HG02798 (cell line): ENCODE data around the gene ASH1L.
"Not testable (repeated sequence)": the region's sequence is repeated elsewhere in the genome, so short reads cannot be mapped to it uniquely, and the experiment has no call there.

Experiments
- ATAC-seq: cut with Tn5 transposase; IDR thresholded peaks from one replicate; pipeline ENCODE4 v1.9.1; 2021; ENCODE audit warnings: mild to moderate bottlenecking; ENCODE audit not compliant: unreplicated experiment, poor library complexity

The ASH1L gene

GRCh38 chr1:155562581-155563376 lies at the start of gene ASH1L:
Gene ASH1L (minus strand): TSS chr1:155562803. CDS start chr1:155521519, 41,284 bp downstream.
- ATAC-seq: peak; percentile 77

- ATAC-seq: not testable (repeated sequence)
Measured at GRCh38 chr1:155610257-155610647, 47.6 kb upstream of the ASH1L start.

- ATAC-seq: peak; percentile 92
Measured at GRCh38 chr1:155609515-155610256, 47.1 kb upstream of the ASH1L start, which contains the start of gene MSTO1. Gene MSTO1 (plus strand): TSS chr1:155610218. CDS start chr1:155610249, 31 bp downstream.

- no peak for ATAC-seq
Measured at GRCh38 chr1:155608888-155609225, 46.3 kb upstream of the ASH1L start.

GRCh38 chr1:155607708-155608107 lies 45.1 kb upstream of the ASH1L start:
- ATAC-seq: no peak

GRCh38 chr1:155599828-155600572 lies 37.4 kb upstream of the ASH1L start:
- ATAC-seq: not testable (repeated sequence)

- no peak for ATAC-seq
Measured at GRCh38 chr1:155598842-155599331, 36.3 kb upstream of the ASH1L start.

GRCh38 chr1:155596864-155597263 lies 34.3 kb upstream of the ASH1L start:
- ATAC-seq: no peak

GRCh38 chr1:155595877-155596474 lies 33.4 kb upstream of the ASH1L start:
- ATAC-seq: not testable (repeated sequence)

GRCh38 chr1:155591770-155592169 lies 29.2 kb upstream of the ASH1L start:
- no peak for ATAC-seq

- not testable (repeated sequence) for ATAC-seq
Measured at GRCh38 chr1:155590516-155591247, 28.1 kb upstream of the ASH1L start.

GRCh38 chr1:155589282-155589681 lies 26.7 kb upstream of the ASH1L start:
- ATAC-seq: not testable (repeated sequence)

- not testable (repeated sequence) for ATAC-seq
Measured at GRCh38 chr1:155583846-155584245, 21.2 kb upstream of the ASH1L start.

GRCh38 chr1:155575608-155576007 lies 13.0 kb upstream of the ASH1L start:
- ATAC-seq: not testable (repeated sequence)

- no peak for ATAC-seq
Measured at GRCh38 chr1:155574077-155574476, 11.5 kb upstream of the ASH1L start.

- ATAC-seq: no peak
Measured at GRCh38 chr1:155570593-155570990, 8.0 kb upstream of the ASH1L start.

- no peak for ATAC-seq
Measured at GRCh38 chr1:155569988-155570592, 7.5 kb upstream of the ASH1L start.

GRCh38 chr1:155563377-155564022 lies 897 bp upstream of the ASH1L start:
- ATAC-seq: not testable (repeated sequence)
